ENCODE results near the gene HES7.

- TF ChIP-seq, protein P1, sequence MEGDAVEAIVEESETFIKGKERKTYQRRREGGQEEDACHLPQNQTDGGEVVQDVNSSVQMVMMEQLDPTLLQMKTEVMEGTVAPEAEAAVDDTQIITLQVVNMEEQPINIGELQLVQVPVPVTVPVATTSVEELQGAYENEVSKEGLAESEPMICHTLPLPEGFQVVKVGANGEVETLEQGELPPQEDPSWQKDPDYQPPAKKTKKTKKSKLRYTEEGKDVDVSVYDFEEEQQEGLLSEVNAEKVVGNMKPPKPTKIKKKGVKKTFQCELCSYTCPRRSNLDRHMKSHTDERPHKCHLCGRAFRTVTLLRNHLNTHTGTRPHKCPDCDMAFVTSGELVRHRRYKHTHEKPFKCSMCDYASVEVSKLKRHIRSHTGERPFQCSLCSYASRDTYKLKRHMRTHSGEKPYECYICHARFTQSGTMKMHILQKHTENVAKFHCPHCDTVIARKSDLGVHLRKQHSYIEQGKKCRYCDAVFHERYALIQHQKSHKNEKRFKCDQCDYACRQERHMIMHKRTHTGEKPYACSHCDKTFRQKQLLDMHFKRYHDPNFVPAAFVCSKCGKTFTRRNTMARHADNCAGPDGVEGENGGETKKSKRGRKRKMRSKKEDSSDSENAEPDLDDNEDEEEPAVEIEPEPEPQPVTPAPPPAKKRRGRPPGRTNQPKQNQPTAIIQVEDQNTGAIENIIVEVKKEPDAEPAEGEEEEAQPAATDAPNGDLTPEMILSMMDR (IDR thresholded peaks at IDR 0.05; ENCODE audit: poor library complexity, severe bottlenecking): no peak
- TF ChIP-seq EP300 (conservative IDR thresholded peaks at IDR 0.05; ENCODE audit: poor library complexity, severe bottlenecking) (no peak), POLR2AphosphoS5 (IDR thresholded peaks at IDR 0.05) (no peak), EZH2 (IDR thresholded peaks at IDR 0.05; ENCODE audit: borderline replicate concordance, insufficient read depth, low read length, poor library complexity, severe bottlenecking) (no peak), TAF1 (IDR thresholded peaks at IDR 0.05; ENCODE audit: low read depth) (no peak), RAD21 (conservative IDR thresholded peaks at IDR 0.05) (no peak)
- TF ChIP-seq, protein P2, sequence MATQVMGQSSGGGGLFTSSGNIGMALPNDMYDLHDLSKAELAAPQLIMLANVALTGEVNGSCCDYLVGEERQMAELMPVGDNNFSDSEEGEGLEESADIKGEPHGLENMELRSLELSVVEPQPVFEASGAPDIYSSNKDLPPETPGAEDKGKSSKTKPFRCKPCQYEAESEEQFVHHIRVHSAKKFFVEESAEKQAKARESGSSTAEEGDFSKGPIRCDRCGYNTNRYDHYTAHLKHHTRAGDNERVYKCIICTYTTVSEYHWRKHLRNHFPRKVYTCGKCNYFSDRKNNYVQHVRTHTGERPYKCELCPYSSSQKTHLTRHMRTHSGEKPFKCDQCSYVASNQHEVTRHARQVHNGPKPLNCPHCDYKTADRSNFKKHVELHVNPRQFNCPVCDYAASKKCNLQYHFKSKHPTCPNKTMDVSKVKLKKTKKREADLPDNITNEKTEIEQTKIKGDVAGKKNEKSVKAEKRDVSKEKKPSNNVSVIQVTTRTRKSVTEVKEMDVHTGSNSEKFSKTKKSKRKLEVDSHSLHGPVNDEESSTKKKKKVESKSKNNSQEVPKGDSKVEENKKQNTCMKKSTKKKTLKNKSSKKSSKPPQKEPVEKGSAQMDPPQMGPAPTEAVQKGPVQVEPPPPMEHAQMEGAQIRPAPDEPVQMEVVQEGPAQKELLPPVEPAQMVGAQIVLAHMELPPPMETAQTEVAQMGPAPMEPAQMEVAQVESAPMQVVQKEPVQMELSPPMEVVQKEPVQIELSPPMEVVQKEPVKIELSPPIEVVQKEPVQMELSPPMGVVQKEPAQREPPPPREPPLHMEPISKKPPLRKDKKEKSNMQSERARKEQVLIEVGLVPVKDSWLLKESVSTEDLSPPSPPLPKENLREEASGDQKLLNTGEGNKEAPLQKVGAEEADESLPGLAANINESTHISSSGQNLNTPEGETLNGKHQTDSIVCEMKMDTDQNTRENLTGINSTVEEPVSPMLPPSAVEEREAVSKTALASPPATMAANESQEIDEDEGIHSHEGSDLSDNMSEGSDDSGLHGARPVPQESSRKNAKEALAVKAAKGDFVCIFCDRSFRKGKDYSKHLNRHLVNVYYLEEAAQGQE (IDR thresholded peaks at IDR 0.05; ENCODE audit: borderline replicate concordance): no peak
Observed at GRCh38 chr17:8096541-8096940, 27.4 kb downstream of the HES7 start.

All from neural cell (in vitro differentiated cells).